Measurements from ENCODE around the gene PIH1D1. TPM values are rescaled to one million over a fixed set of nuclear protein-coding genes. Genes with fewer than 3 reads are reported as not detected.

The PIH1D1 gene
- total and polyA plus RNA-seq, 2 of the 13 experiments (the other 11 are each of a cell fraction or from before 2014, with no cell fraction given): 110 to 137 TPM

GRCh38 chr19:49475995-49476880 lies 24.6 kb upstream of the PIH1D1 start (continued):
- TF ChIP-seq ATF5 (CRISPR knock-in tag; IDR thresholded peaks at IDR 0.05; ENCODE audit: low read depth): no peak
- peak; percentile 68 for TF ChIP-seq ZFP36 (IDR thresholded peaks at IDR 0.05; ENCODE audit: borderline replicate concordance, low read depth, low read length, partially characterized antibody)
- no peak for TF ChIP-seq DMAP1 (CRISPR knock-in tag; IDR thresholded peaks at IDR 0.05)
- no peak for TF ChIP-seq ZNF564 (CRISPR knock-in tag; IDR thresholded peaks at IDR 0.05)
- no peak for TF ChIP-seq ZNF451 (CRISPR knock-in tag; IDR thresholded peaks at IDR 0.05)
- TF ChIP-seq XRCC5 (optimal IDR thresholded peaks at IDR 0.05; ENCODE audit: low read length): peak; percentile 85
- no peak for TF ChIP-seq MTF1 (CRISPR knock-in tag; IDR thresholded peaks at IDR 0.05)
- TF ChIP-seq ZNF75D (CRISPR knock-in tag; IDR thresholded peaks at IDR 0.05; ENCODE audit: borderline replicate concordance): no peak
- TF ChIP-seq, protein P1, sequence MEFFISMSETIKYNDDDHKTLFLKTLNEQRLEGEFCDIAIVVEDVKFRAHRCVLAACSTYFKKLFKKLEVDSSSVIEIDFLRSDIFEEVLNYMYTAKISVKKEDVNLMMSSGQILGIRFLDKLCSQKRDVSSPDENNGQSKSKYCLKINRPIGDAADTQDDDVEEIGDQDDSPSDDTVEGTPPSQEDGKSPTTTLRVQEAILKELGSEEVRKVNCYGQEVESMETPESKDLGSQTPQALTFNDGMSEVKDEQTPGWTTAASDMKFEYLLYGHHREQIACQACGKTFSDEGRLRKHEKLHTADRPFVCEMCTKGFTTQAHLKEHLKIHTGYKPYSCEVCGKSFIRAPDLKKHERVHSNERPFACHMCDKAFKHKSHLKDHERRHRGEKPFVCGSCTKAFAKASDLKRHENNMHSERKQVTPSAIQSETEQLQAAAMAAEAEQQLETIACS (CRISPR knock-in tag; IDR thresholded peaks at IDR 0.05): no peak
- TF ChIP-seq KLF15 (CRISPR knock-in tag; IDR thresholded peaks at IDR 0.05; ENCODE audit: borderline replicate concordance): no peak
- no peak for TF ChIP-seq KDM1A (CRISPR knock-in tag; IDR thresholded peaks at IDR 0.05)
- TF ChIP-seq, protein P2, sequence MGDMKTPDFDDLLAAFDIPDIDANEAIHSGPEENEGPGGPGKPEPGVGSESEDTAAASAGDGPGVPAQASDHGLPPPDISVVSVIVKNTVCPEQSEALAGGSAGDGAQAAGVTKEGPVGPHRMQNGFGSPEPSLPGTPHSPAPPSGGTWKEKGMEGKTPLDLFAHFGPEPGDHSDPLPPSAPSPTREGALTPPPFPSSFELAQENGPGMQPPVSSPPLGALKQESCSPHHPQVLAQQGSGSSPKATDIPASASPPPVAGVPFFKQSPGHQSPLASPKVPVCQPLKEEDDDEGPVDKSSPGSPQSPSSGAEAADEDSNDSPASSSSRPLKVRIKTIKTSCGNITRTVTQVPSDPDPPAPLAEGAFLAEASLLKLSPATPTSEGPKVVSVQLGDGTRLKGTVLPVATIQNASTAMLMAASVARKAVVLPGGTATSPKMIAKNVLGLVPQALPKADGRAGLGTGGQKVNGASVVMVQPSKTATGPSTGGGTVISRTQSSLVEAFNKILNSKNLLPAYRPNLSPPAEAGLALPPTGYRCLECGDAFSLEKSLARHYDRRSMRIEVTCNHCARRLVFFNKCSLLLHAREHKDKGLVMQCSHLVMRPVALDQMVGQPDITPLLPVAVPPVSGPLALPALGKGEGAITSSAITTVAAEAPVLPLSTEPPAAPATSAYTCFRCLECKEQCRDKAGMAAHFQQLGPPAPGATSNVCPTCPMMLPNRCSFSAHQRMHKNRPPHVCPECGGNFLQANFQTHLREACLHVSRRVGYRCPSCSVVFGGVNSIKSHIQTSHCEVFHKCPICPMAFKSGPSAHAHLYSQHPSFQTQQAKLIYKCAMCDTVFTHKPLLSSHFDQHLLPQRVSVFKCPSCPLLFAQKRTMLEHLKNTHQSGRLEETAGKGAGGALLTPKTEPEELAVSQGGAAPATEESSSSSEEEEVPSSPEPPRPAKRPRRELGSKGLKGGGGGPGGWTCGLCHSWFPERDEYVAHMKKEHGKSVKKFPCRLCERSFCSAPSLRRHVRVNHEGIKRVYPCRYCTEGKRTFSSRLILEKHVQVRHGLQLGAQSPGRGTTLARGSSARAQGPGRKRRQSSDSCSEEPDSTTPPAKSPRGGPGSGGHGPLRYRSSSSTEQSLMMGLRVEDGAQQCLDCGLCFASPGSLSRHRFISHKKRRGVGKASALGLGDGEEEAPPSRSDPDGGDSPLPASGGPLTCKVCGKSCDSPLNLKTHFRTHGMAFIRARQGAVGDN (CRISPR knock-in tag; IDR thresholded peaks at IDR 0.05): peak; percentile 60
- TF ChIP-seq, protein P3, sequence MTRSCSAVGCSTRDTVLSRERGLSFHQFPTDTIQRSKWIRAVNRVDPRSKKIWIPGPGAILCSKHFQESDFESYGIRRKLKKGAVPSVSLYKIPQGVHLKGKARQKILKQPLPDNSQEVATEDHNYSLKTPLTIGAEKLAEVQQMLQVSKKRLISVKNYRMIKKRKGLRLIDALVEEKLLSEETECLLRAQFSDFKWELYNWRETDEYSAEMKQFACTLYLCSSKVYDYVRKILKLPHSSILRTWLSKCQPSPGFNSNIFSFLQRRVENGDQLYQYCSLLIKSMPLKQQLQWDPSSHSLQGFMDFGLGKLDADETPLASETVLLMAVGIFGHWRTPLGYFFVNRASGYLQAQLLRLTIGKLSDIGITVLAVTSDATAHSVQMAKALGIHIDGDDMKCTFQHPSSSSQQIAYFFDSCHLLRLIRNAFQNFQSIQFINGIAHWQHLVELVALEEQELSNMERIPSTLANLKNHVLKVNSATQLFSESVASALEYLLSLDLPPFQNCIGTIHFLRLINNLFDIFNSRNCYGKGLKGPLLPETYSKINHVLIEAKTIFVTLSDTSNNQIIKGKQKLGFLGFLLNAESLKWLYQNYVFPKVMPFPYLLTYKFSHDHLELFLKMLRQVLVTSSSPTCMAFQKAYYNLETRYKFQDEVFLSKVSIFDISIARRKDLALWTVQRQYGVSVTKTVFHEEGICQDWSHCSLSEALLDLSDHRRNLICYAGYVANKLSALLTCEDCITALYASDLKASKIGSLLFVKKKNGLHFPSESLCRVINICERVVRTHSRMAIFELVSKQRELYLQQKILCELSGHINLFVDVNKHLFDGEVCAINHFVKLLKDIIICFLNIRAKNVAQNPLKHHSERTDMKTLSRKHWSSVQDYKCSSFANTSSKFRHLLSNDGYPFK (CRISPR knock-in tag; IDR thresholded peaks at IDR 0.05; ENCODE audit: borderline replicate concordance): no peak
- no peak for TF ChIP-seq GABPA (IDR thresholded peaks at IDR 0.05; ENCODE audit: low read depth, low read length)
- TF ChIP-seq GABPA (CRISPR knock-in tag; IDR thresholded peaks at IDR 0.05; ENCODE audit: low read depth): 0 out of 2 replicates have a peak, but pooled peaks have one; percentile 8
- no peak for TF ChIP-seq CENPT (CRISPR knock-in tag; IDR thresholded peaks at IDR 0.05; ENCODE audit: low read depth)
- TF ChIP-seq, protein P4, sequence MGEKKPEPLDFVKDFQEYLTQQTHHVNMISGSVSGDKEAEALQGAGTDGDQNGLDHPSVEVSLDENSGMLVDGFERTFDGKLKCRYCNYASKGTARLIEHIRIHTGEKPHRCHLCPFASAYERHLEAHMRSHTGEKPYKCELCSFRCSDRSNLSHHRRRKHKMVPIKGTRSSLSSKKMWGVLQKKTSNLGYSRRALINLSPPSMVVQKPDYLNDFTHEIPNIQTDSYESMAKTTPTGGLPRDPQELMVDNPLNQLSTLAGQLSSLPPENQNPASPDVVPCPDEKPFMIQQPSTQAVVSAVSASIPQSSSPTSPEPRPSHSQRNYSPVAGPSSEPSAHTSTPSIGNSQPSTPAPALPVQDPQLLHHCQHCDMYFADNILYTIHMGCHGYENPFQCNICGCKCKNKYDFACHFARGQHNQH (CRISPR knock-in tag; IDR thresholded peaks at IDR 0.05): 0 out of 2 replicates have a peak, but pooled peaks have one; percentile 23
- no peak for TF ChIP-seq ZNF282 (IDR thresholded peaks at IDR 0.05; ENCODE audit: partially characterized antibody)
- TF ChIP-seq MTF2 (CRISPR knock-in tag; IDR thresholded peaks at IDR 0.05; ENCODE audit: borderline replicate concordance): no peak
